Astrocyte of the cerebellum (primary cell): ENCODE data around the gene MCTP2.

Source experiments
- DNase-seq: peaks from one replicate; pipeline ENCODE4 v3.0.0-alpha.2; 2011; ENCODE audit warnings: low read depth
- H3K4me3 ChIP-seq: 2 replicates; pipeline ENCODE4 v1.5.1; 2011; ENCODE audit warnings: mild to moderate bottlenecking, low read depth, low read length, moderate library complexity
- CTCF ChIP-seq: IDR thresholded peaks from 2 replicates; pipeline ENCODE4 v1.5.1; 2012; ENCODE audit warnings: low read length, low read depth, moderate library complexity, mild to moderate bottlenecking; ENCODE audit errors: missing control alignments
- in situ Hi-C: cut with HindIII; loops from 2 replicates; pipeline ENCODE4 v1.10.0; 2017; ENCODE audit warnings: low sequenced_read_pairs

The MCTP2 gene

GRCh38 chr15:94298364-94298763 lies 67.0 kb downstream of the MCTP2 start:
- DNase-seq, result no peak
- no peak for TF ChIP-seq CTCF
- in situ Hi-C loops, result no loop called here
- H3K4me3 ChIP-seq, result no peak overlapping the region

GRCh38 chr15:94300612-94301011 lies 69.3 kb downstream of the MCTP2 start:
- DNase-seq, result no peak
- no peak for TF ChIP-seq CTCF
- in situ Hi-C loops, result no loop called here
- H3K4me3 ChIP-seq, result no peak overlapping the region

- in situ Hi-C loops, result no loop called here
- H3K4me3 ChIP-seq, result no peak overlapping the region
These were observed 73.8 kb downstream of the MCTP2 start for GRCh38 chr15:94305133-94305532.

GRCh38 chr15:94306700-94307650 lies 75.6 kb downstream of the MCTP2 start:
- TF ChIP-seq CTCF, result no peak
- H3K4me3 ChIP-seq, result no peak overlapping the region
- in situ Hi-C loops, result no loop called here
- DNase-seq, result peak; percentile 70

More at GRCh38 chr15:94305133-94305532, 73.8 kb downstream of the MCTP2 start:
- no peak for DNase-seq
- no peak for TF ChIP-seq CTCF

- no peak overlapping the region for H3K4me3 ChIP-seq
These were observed 81.6 kb downstream of the MCTP2 start for GRCh38 chr15:94312946-94313345.

GRCh38 chr15:94314639-94315038 lies 83.3 kb downstream of the MCTP2 start:
- no peak overlapping the region for H3K4me3 ChIP-seq
- in situ Hi-C loops, result no loop called here
- no peak for DNase-seq
- TF ChIP-seq CTCF, result no peak

More at GRCh38 chr15:94312946-94313345, 81.6 kb downstream of the MCTP2 start:
- in situ Hi-C loops, result no loop called here
- DNase-seq, result peak; percentile 49
- TF ChIP-seq CTCF, result no peak
